ENCODE measurements around the gene GSN.

Gene GSN

DNA sequence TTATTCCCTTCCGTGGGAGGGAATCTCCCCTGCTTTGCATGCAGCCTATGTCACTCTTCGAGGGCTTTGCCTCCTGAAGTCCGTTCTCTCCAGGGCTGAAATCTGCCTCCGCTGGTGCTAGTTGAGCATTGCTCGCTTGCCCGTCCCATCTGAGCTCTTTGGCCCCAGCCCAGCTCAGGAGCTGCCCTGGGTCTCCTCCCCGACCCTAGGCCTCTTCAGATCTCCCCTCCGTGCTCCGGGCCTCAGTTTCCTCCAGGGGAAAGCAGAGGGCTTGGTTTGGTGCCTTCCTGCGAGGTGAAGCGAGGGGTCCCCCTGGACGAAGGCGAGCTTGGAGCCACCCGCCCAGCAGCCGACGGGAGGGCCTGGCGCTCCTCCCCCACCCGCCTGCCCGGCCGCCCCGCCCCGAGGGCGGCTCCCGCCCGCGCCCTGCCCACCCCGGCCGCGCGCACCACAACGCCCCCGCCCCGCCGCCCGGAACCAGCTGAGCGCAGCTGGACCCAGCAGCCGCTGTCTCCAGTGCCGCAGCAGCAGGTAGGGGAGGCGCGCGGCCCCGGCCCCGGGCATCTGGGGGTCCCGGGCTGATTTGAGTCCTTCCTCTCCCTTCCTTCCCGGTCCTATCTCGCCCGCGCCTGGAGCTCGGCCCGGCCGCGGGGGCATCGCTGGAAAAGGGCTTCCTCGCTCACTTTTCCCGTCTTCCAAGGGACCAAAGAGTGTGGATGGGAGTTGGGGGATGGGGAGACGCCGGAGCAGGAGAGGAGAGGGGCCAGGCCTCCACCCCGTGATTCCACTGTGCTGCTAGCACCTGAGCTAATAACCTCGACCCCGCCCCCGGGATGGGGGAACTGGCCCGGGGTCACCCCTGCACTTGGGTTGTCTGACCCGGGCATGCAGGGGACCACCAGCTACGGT, at the start of gene GSN:
TSS of gene GSN (plus strand) at position 474 of the 909 bp plus-strand sequence. CDS start 33,810 bp downstream, outside the sequence.
- TF ChIP-seq, protein P1, sequence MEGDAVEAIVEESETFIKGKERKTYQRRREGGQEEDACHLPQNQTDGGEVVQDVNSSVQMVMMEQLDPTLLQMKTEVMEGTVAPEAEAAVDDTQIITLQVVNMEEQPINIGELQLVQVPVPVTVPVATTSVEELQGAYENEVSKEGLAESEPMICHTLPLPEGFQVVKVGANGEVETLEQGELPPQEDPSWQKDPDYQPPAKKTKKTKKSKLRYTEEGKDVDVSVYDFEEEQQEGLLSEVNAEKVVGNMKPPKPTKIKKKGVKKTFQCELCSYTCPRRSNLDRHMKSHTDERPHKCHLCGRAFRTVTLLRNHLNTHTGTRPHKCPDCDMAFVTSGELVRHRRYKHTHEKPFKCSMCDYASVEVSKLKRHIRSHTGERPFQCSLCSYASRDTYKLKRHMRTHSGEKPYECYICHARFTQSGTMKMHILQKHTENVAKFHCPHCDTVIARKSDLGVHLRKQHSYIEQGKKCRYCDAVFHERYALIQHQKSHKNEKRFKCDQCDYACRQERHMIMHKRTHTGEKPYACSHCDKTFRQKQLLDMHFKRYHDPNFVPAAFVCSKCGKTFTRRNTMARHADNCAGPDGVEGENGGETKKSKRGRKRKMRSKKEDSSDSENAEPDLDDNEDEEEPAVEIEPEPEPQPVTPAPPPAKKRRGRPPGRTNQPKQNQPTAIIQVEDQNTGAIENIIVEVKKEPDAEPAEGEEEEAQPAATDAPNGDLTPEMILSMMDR (IDR thresholded peaks at IDR 0.05; ENCODE audit: low read length, missing control alignments), result peak; percentile 11
- peak; percentile 67 for DNase-seq (ENCODE audit: low read depth)
- H3K4me3 ChIP-seq (replicated peaks; ENCODE audit: low read depth, low read length), result peak within 1 kb of the TSS; percentile 83

DNA sequence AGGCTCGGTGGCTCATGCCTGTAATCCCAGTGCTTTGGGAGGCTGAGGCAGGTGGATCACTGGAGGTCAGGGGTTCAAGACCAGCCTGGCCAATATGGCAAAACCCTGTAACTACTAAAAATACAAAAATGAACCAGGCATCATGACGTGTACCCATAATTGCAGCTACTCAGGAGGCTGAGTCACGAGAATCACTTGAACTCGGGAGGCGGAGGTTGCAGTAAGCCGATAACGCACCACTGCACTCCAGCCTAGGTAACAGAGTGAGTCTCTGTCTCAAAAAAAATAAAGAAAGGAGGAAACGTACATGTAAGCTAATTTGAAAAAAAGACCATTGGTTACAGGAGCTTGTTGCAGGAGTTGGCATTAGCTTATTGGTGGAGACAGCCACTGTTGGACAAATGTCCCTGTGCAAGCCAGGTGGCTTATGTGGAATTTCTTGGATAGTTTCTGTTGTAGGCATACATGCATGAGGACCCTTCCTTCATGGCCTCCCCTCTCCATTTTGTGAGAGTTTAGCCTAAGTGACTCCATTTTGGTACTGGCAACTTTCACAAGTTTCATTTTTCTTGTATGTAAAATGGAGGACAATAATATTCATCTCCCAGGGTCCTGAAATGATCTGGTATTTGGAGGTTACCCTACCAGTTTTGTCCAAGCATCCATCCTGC, 49.5 kb upstream of the GSN start:
- TF ChIP-seq, protein P1 (IDR thresholded peaks at IDR 0.05; ENCODE audit: low read length, missing control alignments), result no peak
- H3K4me3 ChIP-seq (replicated peaks; ENCODE audit: low read depth, low read length), result no peak overlapping the region
- DNase-seq (ENCODE audit: low read depth), result no peak

DNA sequence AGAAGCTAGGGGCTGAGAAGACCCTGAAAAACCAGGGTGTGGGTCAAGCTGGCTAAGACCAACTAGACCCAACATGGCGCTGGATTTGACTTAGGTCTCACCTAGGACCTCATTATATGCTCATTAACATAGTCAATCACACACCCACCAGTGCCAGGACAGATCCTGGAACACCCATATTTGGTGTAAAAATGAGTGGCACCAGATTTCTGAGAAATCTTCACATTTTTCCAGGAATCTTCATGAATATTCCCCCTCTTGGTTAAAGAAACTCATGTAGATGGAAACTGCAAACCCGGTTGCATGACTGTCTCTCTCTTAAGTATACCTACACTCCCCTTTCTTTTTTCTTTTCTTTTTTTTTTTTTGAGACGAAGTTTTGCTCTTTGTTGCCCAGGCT, 48.4 kb upstream of the GSN start:
- no peak for DNase-seq (ENCODE audit: low read depth)
- H3K4me3 ChIP-seq (replicated peaks; ENCODE audit: low read depth, low read length), result no peak overlapping the region
- TF ChIP-seq, protein P1 (IDR thresholded peaks at IDR 0.05; ENCODE audit: low read length, missing control alignments), result no peak

DNA sequence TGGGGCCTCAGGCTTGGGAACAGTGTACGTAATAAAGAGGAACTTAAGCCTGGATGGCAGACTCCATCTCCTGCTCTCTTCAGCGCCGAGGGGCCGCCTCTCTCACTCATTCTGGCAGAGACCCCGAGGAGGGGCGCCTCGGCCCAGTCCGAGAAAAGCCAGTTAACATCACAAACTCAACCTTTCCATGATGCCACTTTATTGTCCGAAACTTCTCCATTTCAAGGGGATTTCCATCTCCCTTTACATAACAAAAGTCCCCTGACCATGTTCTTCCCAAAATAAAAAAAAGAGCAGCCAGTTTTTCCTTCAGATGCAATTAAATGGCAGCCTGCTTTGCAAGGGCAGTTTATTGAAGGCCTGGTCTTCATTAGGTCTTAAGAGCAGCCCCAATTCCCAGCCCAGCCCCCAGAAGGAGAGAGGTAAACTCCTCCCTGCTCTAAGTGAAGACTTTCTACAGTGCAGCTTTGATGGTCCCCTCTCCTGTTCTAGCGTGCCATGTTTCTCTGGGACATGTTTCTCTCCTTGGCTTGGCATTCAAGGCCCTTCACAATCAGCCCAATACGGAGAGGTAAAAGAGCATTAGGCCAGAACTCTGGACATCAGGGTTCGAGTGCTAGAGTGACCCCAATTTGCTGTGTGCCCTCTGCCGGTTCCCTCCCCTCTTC, 46.8 kb upstream of the GSN start:
- H3K4me3 ChIP-seq (replicated peaks; ENCODE audit: low read depth, low read length), result no peak overlapping the region
- DNase-seq (ENCODE audit: low read depth), result no peak
- TF ChIP-seq, protein P1 (IDR thresholded peaks at IDR 0.05; ENCODE audit: low read length, missing control alignments), result no peak

DNA sequence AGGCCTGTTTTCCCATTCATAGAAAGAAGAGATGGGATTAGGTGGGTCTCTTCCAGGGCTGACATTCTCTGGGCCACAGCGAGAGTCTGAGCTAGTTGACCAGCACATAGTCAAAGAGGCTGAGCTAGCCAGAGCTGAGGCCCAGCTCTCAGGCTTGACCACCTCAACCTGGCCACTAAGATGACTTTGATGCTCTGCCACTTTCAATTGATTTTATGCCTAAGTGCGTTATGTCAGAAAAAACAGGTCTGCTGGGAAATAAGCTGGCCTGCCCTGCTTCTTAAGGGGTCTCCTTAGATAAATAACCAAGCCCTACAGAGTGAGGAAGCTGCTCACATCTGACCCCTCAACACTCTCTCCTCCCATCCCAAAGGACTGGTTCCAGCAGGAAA, 46.3 kb upstream of the GSN start:
- TF ChIP-seq, protein P1 (IDR thresholded peaks at IDR 0.05; ENCODE audit: low read length, missing control alignments), result no peak
- H3K4me3 ChIP-seq (replicated peaks; ENCODE audit: low read depth, low read length), result no peak overlapping the region
- no peak for DNase-seq (ENCODE audit: low read depth)

DNA sequence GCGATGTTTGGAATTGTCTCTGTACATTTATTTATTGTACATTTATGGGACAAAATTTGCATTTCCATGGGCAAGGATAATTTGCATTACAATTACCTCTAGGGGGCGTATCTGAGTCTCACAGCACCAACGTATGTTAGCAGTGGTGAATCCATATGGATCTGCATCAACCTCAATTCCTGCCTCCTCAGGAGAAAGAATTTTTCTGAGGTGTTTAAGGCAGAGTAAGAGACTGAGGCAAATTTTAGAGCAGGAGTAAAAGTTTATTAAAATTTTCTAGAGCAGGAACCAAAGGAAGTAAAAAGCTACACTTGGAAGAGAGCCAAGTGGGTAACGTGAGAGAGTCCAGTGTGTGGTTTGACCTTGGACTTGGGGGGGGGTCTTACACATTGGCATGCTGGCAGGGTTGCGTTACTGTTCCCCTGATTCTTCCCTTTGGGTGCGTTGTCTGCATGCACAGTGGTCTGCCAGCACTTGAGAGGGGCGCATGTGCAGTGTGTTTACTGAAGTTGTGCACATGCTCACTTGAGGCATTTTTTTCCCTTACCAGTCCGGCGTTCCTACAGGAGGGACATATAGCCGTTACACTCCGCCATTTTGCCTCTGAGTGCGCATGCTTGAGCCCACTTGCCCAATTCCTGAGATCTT, 45.3 kb upstream of the GSN start:
- DNase-seq (ENCODE audit: low read depth), result peak; percentile 76
- TF ChIP-seq, protein P1 (IDR thresholded peaks at IDR 0.05; ENCODE audit: low read length, missing control alignments), result peak; percentile 85

More for the DNA sequence above, 45.3 kb upstream of the GSN start:
- H3K4me3 ChIP-seq (replicated peaks; ENCODE audit: low read depth, low read length), result no peak overlapping the region

Data from fibroblast of pulmonary artery (primary cell).